Measurements from ENCODE around the gene THAP8.

Gene THAP8

DNA sequence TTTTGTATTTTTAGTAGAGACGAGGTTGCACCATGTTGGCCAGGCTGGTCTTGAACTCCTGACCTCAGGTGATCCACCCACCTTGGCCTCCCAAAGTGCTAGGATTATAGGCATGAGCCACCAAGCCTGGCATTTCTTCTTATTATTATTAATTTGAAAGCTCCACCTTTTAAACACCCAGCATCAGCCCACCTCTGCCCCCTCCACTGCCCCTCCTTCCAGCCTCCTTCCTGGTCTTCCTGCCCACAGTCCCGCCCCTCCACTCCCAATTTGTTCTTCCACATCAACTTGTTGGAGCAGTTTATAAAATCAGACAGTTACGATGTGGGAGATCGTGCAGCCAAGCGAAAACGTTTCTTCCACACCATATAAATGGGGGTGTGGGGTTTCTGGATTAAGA lies 13.6 kb downstream of the THAP8 start:
- H3K4me1 ChIP-seq (ENCODE audit: insufficient read depth, low read length, poor library complexity, severe bottlenecking) = peaks cover 9% of the 10 kb centered on the region
- no peak overlapping the region for H3K4me2 ChIP-seq (ENCODE audit: low read depth, low read length, poor library complexity, severe bottlenecking)
- H3K9me3 ChIP-seq (ENCODE audit: insufficient read depth, low read depth, low read length) = no peaks in the 10 kb centered on the region
- no peaks in the 10 kb centered on the region for H3K9me2 ChIP-seq (replicated peaks; ENCODE audit: low read depth, low read length)
- H3F3A ChIP-seq (ENCODE audit: low read depth) = no peaks in the 10 kb centered on the region
- H3K27me3 ChIP-seq (ENCODE audit: insufficient read depth, low read length, poor library complexity, severe bottlenecking) = no peaks in the 10 kb centered on the region
- no peak for TF ChIP-seq EZH2phosphoT487 (IDR thresholded peaks at IDR 0.05; ENCODE audit: borderline replicate concordance)
- TF ChIP-seq, protein P1, sequence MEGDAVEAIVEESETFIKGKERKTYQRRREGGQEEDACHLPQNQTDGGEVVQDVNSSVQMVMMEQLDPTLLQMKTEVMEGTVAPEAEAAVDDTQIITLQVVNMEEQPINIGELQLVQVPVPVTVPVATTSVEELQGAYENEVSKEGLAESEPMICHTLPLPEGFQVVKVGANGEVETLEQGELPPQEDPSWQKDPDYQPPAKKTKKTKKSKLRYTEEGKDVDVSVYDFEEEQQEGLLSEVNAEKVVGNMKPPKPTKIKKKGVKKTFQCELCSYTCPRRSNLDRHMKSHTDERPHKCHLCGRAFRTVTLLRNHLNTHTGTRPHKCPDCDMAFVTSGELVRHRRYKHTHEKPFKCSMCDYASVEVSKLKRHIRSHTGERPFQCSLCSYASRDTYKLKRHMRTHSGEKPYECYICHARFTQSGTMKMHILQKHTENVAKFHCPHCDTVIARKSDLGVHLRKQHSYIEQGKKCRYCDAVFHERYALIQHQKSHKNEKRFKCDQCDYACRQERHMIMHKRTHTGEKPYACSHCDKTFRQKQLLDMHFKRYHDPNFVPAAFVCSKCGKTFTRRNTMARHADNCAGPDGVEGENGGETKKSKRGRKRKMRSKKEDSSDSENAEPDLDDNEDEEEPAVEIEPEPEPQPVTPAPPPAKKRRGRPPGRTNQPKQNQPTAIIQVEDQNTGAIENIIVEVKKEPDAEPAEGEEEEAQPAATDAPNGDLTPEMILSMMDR (conservative IDR thresholded peaks at IDR 0.05; ENCODE audit: low read length) = no peak
- no peaks in the 10 kb centered on the region for H3K79me2 ChIP-seq (ENCODE audit: insufficient read depth, low read length)
- no peak overlapping the region for H2AFZ ChIP-seq (ENCODE audit: low read length)
- no peak overlapping the region for H3K4me3 ChIP-seq (ENCODE audit: low read length, poor library complexity, severe bottlenecking)
- no peaks in the 10 kb centered on the region for H3K36me3 ChIP-seq (ENCODE audit: insufficient read depth, low read length)
- H4K20me1 ChIP-seq (ENCODE audit: insufficient read depth, low read length, poor library complexity, severe bottlenecking) = no peaks in the 10 kb centered on the region
- H3K9ac ChIP-seq (ENCODE audit: low read depth, low read length, poor library complexity, severe bottlenecking) = no peak overlapping the region

DNA sequence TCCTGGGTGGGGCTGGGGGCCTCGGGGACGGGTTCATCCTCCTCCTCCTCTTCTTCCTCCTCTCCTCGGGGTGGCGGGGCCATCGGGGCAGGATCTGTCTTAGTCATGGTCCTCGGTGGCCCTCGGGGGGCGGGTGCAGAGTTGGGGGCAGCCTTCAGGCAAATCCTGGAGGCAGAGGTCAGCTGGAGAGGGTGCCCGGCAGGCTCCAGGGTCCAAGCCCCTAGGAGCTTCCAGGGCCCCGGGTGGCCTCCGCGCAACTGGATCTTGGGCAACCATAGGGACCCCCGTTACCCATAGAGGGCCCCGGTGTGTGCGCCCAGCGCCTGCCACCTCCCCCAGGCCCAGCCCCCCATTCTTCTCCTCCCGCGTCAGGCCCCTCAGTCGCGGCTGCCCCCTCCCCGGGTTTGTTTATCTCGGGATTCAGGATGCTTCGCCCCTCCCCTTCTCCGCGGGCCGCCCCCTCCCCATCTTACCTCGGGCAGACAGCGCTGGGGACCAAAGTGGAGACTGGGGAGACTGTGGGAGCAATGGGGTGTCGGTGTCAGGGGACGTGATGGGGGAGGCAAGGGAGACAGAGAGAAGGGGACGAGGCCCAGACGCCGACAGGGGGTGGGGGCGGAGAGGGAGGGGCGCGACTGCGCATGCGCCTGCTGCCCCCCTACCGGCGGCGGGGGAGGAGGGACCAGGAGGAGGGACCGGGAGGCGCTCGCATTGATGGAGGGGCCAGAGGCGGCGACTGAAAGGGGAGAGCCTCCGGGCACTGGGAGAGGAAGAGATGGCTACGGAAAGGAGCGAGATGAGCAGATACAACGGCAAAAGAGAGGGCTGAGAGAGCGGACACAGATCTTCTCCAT lies 21.6 kb downstream of the THAP8 start, which contains the start of gene CLIP3:
CLIP3 (minus strand) TSS at position 623 of the 854 bp plus-strand sequence; CDS start at position 107, 516 bp downstream.
- no peaks in the 10 kb centered on the region for H3F3A ChIP-seq (ENCODE audit: low read depth)
- no peaks in the 10 kb centered on the region for H3K9me2 ChIP-seq (replicated peaks; ENCODE audit: low read depth, low read length)
- no peaks in the 10 kb centered on the region for H3K36me3 ChIP-seq (ENCODE audit: insufficient read depth, low read length)
- H2AFZ ChIP-seq (ENCODE audit: low read length) = no peak within 1 kb of the TSS
- TF ChIP-seq EZH2phosphoT487 (IDR thresholded peaks at IDR 0.05; ENCODE audit: borderline replicate concordance) = no peak
- TF ChIP-seq, protein P1 (conservative IDR thresholded peaks at IDR 0.05; ENCODE audit: low read length) = no peak
- no peaks in the 10 kb centered on the region for H3K27me3 ChIP-seq (ENCODE audit: insufficient read depth, low read length, poor library complexity, severe bottlenecking)
- H3K4me2 ChIP-seq (ENCODE audit: low read depth, low read length, poor library complexity, severe bottlenecking) = no peak within 1 kb of the TSS
- no peaks in the 10 kb centered on the region for H4K20me1 ChIP-seq (ENCODE audit: insufficient read depth, low read length, poor library complexity, severe bottlenecking)
- H3K9me3 ChIP-seq (ENCODE audit: insufficient read depth, low read depth, low read length) = no peaks in the 10 kb centered on the region
- H3K4me3 ChIP-seq (ENCODE audit: low read length, poor library complexity, severe bottlenecking) = no peak within 1 kb of the TSS
- no peak within 1 kb of the TSS for H3K9ac ChIP-seq (ENCODE audit: low read depth, low read length, poor library complexity, severe bottlenecking)
- no peaks in the 10 kb centered on the region for H3K79me2 ChIP-seq (ENCODE audit: insufficient read depth, low read length)
- H3K4me1 ChIP-seq (ENCODE audit: insufficient read depth, low read length, poor library complexity, severe bottlenecking) = peaks cover 14% of the 10 kb centered on the region

DNA sequence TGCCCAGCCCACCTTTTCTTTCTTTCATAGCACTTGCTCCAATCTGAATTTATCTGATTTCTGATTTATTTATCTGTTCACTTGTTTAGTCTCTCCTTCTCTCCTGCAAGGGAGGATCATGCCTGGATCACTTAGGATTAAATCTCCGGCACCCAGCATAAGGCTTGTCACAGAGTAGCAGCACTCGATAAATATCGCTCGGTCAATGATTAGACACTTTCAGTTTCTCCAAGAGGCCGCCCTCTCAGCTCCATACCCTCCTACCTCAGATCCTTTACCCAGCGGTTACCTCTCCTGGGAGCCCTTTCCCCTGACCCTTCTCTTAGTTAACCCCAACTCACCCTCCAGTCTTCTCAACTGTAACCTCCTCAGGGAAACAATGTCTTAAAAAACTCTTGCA lies 22.8 kb downstream of the THAP8 start:
- H3K36me3 ChIP-seq (ENCODE audit: insufficient read depth, low read length) = no peaks in the 10 kb centered on the region
- TF ChIP-seq, protein P1 (conservative IDR thresholded peaks at IDR 0.05; ENCODE audit: low read length) = no peak
- TF ChIP-seq EZH2phosphoT487 (IDR thresholded peaks at IDR 0.05; ENCODE audit: borderline replicate concordance) = no peak
- H3K9me3 ChIP-seq (ENCODE audit: insufficient read depth, low read depth, low read length) = no peaks in the 10 kb centered on the region
- no peaks in the 10 kb centered on the region for H3K79me2 ChIP-seq (ENCODE audit: insufficient read depth, low read length)
- peaks cover 8% of the 10 kb centered on the region for H3K4me1 ChIP-seq (ENCODE audit: insufficient read depth, low read length, poor library complexity, severe bottlenecking)
- no peaks in the 10 kb centered on the region for H3F3A ChIP-seq (ENCODE audit: low read depth)
- H3K9me2 ChIP-seq (replicated peaks; ENCODE audit: low read depth, low read length) = no peaks in the 10 kb centered on the region
- H3K4me2 ChIP-seq (ENCODE audit: low read depth, low read length, poor library complexity, severe bottlenecking) = no peak overlapping the region
- H2AFZ ChIP-seq (ENCODE audit: low read length) = no peak overlapping the region
- H3K4me3 ChIP-seq (ENCODE audit: low read length, poor library complexity, severe bottlenecking) = no peak overlapping the region
- H4K20me1 ChIP-seq (ENCODE audit: insufficient read depth, low read length, poor library complexity, severe bottlenecking) = no peaks in the 10 kb centered on the region
- no peaks in the 10 kb centered on the region for H3K27me3 ChIP-seq (ENCODE audit: insufficient read depth, low read length, poor library complexity, severe bottlenecking)
- H3K9ac ChIP-seq (ENCODE audit: low read depth, low read length, poor library complexity, severe bottlenecking) = no peak overlapping the region

All from Loucy (cell line).